Testis (tissue), 2 donors: ENCODE results near the gene ADORA1.

ENCODE experiments used
- CTCF ChIP-seq, 3 experiments: fragments of 450-650 bp in 2 of 3; fragments of 200-600 bp in 1 of 3; sonication (generic) in 1 of 3; IDR thresholded peaks; one replicate each; pipeline ENCODE4 v1.5.1; 2016 to 2019; ENCODE audit warnings: antibody characterized with exemption in 3 of 3, mild to moderate bottlenecking in 2 of 3, moderate library complexity in 1 of 3
- POLR2A ChIP-seq: fragments of 450-650 bp; IDR thresholded peaks from one replicate; pipeline ENCODE4 v1.6.1; 2017; ENCODE audit warnings: antibody characterized with exemption, mild to moderate bottlenecking, moderate library complexity

- no peak for TF ChIP-seq POLR2A
- no peak for TF ChIP-seq CTCF (IDR thresholded peaks at IDR 0.05)
Measured at GRCh38 chr1:203187689-203188264, 60.3 kb downstream of the ADORA1 start.
